Measurements from ENCODE around the gene RAPGEF4.
A peak's percentile ranks its signal among the peaks of the same experiment; 100 is the strongest.
"Not testable (repeated sequence)": the region's sequence is repeated elsewhere in the genome, so short reads cannot be mapped to it uniquely, and the experiment has no call there.

RAPGEF4 gene

DNA sequence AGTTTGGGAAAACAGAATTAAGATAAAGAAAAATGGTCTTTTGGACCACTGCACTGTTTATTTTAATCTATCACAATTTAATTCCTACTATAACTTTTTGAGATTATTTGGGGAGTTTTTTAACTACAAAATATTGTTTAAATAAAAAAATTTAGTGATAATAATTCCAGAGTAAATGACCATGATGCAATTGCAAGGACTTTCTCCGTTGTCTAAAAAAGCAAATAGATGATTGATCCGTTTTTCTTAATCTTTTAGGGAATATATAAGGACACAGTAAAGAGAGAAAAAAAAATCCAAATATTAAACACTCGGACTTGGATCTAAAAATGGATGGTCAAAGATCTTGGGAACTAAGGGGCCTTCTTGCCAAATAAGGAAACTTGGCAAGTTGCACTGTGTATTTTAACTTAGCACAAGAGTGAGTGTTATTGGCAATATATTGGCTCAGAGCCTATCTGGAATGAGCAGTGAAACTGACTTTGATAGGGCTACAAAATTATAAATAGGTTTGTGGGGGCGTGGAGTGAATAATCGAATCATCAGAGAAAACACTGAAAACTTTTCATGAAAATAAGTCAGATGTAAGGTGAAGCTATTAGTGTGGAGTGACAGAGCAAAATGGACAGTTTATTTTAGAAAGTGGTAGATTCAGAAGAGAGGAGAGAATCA, 342.0 kb downstream of the RAPGEF4 start:
- no peak for DNase-seq

- no peak for DNase-seq
Observed at GRCh38 chr2:173079141-173079540, 343.5 kb downstream of the RAPGEF4 start.

- DNase-seq: no peak
Observed at GRCh38 chr2:173079973-173080860, 344.6 kb downstream of the RAPGEF4 start.

DNA sequence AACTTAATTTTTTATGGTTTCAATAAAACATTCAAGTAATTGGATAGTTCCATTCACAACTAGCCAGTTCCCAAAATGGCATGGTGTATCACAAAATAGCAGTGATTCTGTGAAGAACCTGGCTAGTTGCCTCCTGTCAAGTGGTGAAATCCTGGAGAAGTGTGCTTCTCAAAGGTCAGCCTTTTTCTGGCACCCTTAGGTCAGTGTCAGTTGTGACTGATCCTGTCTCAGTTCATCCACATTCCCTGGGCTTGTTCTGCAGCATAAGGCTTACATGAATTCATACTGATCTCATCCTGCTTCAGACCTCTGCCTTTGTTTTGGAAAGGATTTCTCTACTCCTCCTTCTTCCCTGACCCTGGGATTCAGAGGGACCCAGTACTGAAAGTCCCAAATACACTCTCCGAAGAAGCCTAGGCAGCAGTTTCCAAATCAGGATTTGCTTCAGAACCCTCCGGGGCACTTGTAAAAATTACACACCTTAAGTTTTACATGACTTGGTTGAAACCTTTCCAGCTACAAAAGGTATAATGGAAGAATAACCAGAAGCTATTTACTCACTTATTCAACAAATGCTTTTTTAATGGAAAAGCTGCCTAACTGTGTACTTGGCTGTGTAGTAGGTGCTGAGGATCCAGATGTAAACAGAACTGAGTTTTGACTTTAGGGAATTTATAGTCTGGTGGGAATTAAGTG, 351.0 kb downstream of the RAPGEF4 start:
- DNase-seq: no peak

DNA sequence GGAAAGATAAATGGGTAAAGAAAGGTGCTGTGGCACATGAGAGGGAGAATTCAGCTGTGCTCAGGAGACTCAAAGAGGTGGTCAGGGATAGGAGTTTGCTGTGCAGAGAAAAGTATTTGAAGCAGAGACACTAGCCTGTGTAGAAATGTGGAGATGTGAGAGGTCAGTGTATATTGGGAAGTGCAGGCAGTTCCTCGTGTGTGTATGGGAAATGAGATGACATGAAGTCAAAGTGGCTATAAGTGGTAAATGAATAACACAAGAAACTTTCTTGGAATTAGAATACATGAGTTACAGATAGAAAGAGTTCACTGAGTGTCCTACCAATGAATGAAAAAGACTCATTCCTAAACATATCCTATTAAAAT, 351.6 kb downstream of the RAPGEF4 start:
- no peak for DNase-seq

GRCh38 chr2:173087793-173088496, 352.3 kb downstream of the RAPGEF4 start:
- DNase-seq: peak; percentile 42

- no peak for DNase-seq
Observed at GRCh38 chr2:173090276-173090877, 354.7 kb downstream of the RAPGEF4 start.

DNA sequence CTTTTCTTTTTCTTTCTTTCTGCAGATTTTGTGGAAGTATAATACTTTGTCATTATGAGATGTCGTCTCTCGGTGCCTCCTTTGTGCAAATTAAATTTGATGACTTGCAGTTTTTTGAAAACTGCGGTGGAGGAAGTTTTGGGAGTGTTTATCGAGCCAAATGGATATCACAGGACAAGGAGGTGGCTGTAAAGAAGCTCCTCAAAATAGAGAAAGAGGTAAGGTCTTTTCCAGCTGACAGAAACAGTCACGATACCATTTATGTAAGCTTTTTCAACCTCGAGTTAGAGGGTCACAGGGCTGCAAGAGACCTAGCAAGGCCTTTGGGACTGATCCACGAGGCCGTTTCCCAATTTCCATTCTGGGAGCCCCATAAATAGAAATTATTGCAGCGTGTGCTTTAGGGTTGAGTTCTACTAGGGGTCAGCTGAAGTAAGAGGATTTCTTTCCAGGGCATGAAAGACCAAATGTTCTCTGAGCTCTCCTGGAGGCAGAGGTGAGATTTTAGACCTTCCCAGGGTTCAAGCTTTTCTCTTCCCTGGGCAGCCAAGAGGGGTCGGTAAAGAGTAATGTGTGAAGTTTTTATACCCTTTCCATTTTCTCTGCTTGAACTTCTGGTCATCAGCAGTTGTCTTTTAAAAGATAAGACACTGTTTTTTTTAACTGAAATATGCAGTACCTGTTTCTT, 355.5 kb downstream of the RAPGEF4 start:
- DNase-seq: no peak

DNA sequence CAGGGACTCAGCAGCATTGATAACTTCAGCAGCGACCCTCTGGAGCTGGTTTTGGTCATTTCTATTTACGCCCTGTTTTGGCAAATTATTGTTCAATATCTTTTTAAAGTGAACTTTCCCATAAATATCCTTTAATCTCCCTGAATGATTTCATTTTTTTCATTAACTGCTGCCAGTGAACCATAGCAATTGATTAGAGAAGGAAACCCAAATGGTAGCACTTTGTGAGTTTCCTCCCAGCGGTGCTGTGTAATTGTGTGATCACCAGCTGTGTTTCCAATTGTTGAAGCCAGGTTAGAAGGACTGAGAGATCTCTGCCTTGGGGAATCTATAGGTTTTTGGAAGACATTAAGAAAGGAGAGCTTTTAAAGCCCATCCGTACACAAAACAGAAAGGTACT, 356.3 kb downstream of the RAPGEF4 start:
- DNase-seq: no peak

- no peak for DNase-seq
Observed at GRCh38 chr2:173092844-173093402, 357.3 kb downstream of the RAPGEF4 start.

GRCh38 chr2:173093617-173094016, 358.0 kb downstream of the RAPGEF4 start:
- not testable (repeated sequence) for DNase-seq

- DNase-seq: no peak
Observed at GRCh38 chr2:173094731-173095130, 359.1 kb downstream of the RAPGEF4 start.

DNA sequence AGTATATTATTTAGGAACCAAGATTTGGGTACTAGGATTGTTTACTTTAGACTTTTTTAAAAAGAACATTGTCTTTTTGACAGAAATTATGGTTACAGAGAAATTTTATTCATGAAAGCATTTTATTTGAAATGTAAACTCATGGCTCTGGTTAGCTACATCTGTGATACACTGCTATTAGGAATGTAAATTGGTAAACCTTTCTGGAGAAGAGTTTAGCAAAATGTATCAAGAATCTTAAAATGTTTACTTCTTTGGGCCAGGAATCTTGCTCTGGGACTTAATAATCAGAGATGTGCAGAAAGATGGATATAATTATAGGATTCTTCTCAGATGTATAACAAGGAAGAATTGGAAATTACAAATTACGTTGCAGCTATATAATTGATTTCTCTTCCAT, 359.7 kb downstream of the RAPGEF4 start:
- no peak for DNase-seq

DNA sequence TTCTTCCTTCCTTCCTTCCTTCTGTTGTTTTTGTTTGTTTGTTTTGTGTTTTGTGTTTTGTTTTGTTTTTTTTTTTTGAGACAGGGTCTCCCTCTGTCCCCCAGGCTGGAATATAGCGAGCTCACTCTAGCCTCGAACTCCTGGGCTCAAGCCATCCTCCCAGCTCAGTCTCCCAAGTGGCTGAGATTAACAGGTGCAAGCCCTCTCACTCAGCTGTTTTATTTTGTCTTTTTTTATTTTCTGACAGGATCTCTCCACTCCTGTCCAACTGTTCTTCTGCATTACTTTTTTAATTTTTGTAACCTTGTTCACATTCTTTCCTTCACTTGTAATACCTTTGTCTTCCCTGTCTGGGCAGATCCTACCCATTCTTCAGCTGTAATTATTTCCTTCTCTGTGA, 363.6 kb downstream of the RAPGEF4 start:
- no peak for DNase-seq

- DNase-seq: no peak
Observed at GRCh38 chr2:173099804-173100203, 364.2 kb downstream of the RAPGEF4 start.

GRCh38 chr2:173101687-173102086, 366.0 kb downstream of the RAPGEF4 start:
- DNase-seq: no peak

Data from NCI-H69 (cell line).